GM19035 (cell line): ENCODE data around the gene MVB12B.

Experiments
- ATAC-seq: cut with Tn5 transposase; IDR thresholded peaks from one replicate; pipeline ENCODE4 v1.9.1; 2021; ENCODE audit not compliant: unreplicated experiment

MVB12B gene

GRCh38 chr9:126380447-126380846 lies 53.8 kb downstream of the MVB12B start:
- no peak for ATAC-seq

- ATAC-seq = no peak
Measured at GRCh38 chr9:126381195-126381594, 54.6 kb downstream of the MVB12B start.

GRCh38 chr9:126383406-126384046 lies 56.9 kb downstream of the MVB12B start:
- ATAC-seq = no peak

- ATAC-seq = no peak
Measured at GRCh38 chr9:126384926-126385325, 58.3 kb downstream of the MVB12B start.

- no peak for ATAC-seq
Measured at GRCh38 chr9:126386088-126386487, 59.5 kb downstream of the MVB12B start.

GRCh38 chr9:126386776-126387175 lies 60.1 kb downstream of the MVB12B start:
- ATAC-seq = no peak

- ATAC-seq = no peak
Measured at GRCh38 chr9:126388964-126389708, 62.5 kb downstream of the MVB12B start.

- no peak for ATAC-seq
Measured at GRCh38 chr9:126389992-126390391, 63.4 kb downstream of the MVB12B start.

- ATAC-seq = no peak
Measured at GRCh38 chr9:126390923-126391322, 64.3 kb downstream of the MVB12B start.

- no peak for ATAC-seq
Measured at GRCh38 chr9:126391713-126392661, 65.4 kb downstream of the MVB12B start.

GRCh38 chr9:126392662-126393371 lies 66.2 kb downstream of the MVB12B start:
- ATAC-seq = no peak

- no peak for ATAC-seq
Measured at GRCh38 chr9:126393876-126394275, 67.2 kb downstream of the MVB12B start.

- ATAC-seq = no peak
Measured at GRCh38 chr9:126394802-126395201, 68.2 kb downstream of the MVB12B start.

GRCh38 chr9:126395439-126396212 lies 69.0 kb downstream of the MVB12B start:
- no peak for ATAC-seq

- ATAC-seq = peak; percentile 77
Measured at GRCh38 chr9:126397056-126397455, 70.4 kb downstream of the MVB12B start.

- ATAC-seq = no peak
Measured at GRCh38 chr9:126398403-126399058, 71.9 kb downstream of the MVB12B start.

- no peak for ATAC-seq
Measured at GRCh38 chr9:126399251-126399650, 72.6 kb downstream of the MVB12B start.

GRCh38 chr9:126399789-126400188 lies 73.2 kb downstream of the MVB12B start:
- ATAC-seq = no peak

GRCh38 chr9:126400571-126400970 lies 73.9 kb downstream of the MVB12B start:
- no peak for ATAC-seq

- no peak for ATAC-seq
Measured at GRCh38 chr9:126401107-126401506, 74.5 kb downstream of the MVB12B start.
